Measurements from ENCODE around the gene MSGN1. TPM values are rescaled to one million over a fixed set of nuclear protein-coding genes. Genes with fewer than 3 reads are reported as not detected.

MSGN1 gene
- total and polyA plus RNA-seq, 4 donors, result not detected

DNA sequence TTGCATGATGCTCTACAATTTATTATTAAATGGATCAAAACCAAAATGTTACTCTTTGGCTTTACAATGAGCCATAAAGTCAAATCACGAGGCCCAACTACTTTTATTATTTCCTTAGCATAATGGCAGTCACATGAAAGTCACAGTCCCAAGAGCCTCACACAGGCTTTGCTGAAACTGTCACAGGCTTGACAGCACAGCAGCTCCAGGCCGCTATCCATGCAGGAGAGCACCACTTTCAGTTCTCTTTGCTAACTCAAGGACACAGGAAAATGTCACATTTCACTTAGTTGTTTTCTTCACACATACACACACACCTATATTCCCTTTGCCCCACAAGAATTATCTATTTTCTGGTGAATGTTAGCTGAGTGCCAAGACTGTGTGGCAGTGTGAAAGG is 11.1 kb upstream of the MSGN1 start:
- ATAC-seq (ENCODE audit: insufficient read depth, low FRiP score) (no peak), DNase-seq (no peak)
- WGBS, 2 donors, result 77 to 79% methylated on average over 2 of the region's 2 CpGs
- Histone ChIP-seq H3K36me3 (ENCODE audit: control insufficient read depth in 4 of 4, insufficient read depth in 4 of 4, low read length in 4 of 4) (no peaks in the 10 kb centered on the region), H3K27me3 (ENCODE audit: control insufficient read depth in 3 of 3, insufficient read depth in 3 of 3, low read length in 2 of 3) (no peaks in the 10 kb centered on the region), H3K9me3 (ENCODE audit: control insufficient read depth in 4 of 4, insufficient read depth in 3 of 4, low read length in 3 of 4) (no peaks in the 10 kb centered on the region), H3K4me1 (ENCODE audit: control insufficient read depth in 5 of 5, insufficient read depth in 5 of 5, low read length in 5 of 5) (peaks cover 0 to 3% (median 1%) of the 10 kb centered on the region in 5 donors), H3K4me3 (no peak overlapping the region), H3K27ac (ENCODE audit: low read depth in 1 of 2, low read length in 1 of 2) (no peak overlapping the region), H3K9ac (ENCODE audit: insufficient read depth in 1 of 2, low read length in 2 of 2) (no peak overlapping the region)
- TF ChIP-seq, protein P1, sequence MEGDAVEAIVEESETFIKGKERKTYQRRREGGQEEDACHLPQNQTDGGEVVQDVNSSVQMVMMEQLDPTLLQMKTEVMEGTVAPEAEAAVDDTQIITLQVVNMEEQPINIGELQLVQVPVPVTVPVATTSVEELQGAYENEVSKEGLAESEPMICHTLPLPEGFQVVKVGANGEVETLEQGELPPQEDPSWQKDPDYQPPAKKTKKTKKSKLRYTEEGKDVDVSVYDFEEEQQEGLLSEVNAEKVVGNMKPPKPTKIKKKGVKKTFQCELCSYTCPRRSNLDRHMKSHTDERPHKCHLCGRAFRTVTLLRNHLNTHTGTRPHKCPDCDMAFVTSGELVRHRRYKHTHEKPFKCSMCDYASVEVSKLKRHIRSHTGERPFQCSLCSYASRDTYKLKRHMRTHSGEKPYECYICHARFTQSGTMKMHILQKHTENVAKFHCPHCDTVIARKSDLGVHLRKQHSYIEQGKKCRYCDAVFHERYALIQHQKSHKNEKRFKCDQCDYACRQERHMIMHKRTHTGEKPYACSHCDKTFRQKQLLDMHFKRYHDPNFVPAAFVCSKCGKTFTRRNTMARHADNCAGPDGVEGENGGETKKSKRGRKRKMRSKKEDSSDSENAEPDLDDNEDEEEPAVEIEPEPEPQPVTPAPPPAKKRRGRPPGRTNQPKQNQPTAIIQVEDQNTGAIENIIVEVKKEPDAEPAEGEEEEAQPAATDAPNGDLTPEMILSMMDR (IDR thresholded peaks at IDR 0.05; ENCODE audit: control extremely low read depth, extremely low read depth), result no peak

DNA sequence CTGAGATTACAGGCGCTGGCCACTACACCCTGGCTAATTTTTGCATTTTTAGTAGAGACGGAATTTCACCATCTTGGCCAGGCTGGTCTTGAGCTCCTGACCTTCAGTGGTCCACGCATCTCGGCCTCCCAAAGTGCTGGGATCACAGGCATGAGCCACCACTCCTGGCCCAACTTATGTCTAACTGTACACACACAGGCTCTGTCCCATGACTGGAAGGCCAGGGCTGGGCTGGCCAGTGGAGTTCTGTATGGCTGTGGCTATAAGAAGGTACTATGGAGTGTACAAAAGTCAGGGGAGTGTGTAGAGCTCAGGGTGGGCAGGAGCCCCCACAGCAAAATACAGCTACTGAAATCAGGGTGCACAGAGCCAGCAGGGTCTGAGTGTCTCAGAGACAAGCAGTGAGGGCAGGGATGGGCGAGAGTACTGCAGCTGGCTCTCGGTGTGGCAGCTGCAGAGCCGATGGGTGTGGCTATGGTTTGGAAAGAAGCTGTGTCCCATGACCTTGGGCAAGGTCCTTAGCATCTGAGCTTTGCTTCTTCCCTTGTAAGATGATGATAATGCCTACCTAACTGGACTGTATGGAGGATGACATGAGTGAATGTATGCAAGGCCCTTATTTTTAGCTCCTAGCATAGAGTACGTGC is 10.4 kb upstream of the MSGN1 start:
- Histone ChIP-seq H3K9ac (ENCODE audit: insufficient read depth in 1 of 2, low read length in 2 of 2) (no peak overlapping the region), H3K4me3 (no peak overlapping the region), H3K4me1 (ENCODE audit: control insufficient read depth in 5 of 5, insufficient read depth in 5 of 5, low read length in 5 of 5) (peaks cover 0 to 2% (median 0%) of the 10 kb centered on the region in 5 donors), H3K36me3 (ENCODE audit: control insufficient read depth in 4 of 4, insufficient read depth in 4 of 4, low read length in 4 of 4) (no peaks in the 10 kb centered on the region), H3K9me3 (ENCODE audit: control insufficient read depth in 4 of 4, insufficient read depth in 3 of 4, low read length in 3 of 4) (no peaks in the 10 kb centered on the region), H3K27me3 (ENCODE audit: control insufficient read depth in 3 of 3, insufficient read depth in 3 of 3, low read length in 2 of 3) (no peaks in the 10 kb centered on the region), H3K27ac (ENCODE audit: low read depth in 1 of 2, low read length in 1 of 2) (no peak overlapping the region)
- 78 to 85% methylated on average over 8 of the region's 8 CpGs for WGBS, 2 donors
- TF ChIP-seq, protein P1 (IDR thresholded peaks at IDR 0.05; ENCODE audit: control extremely low read depth, extremely low read depth), result no peak
- DNase-seq (no peak), ATAC-seq (ENCODE audit: insufficient read depth, low FRiP score) (no peak)

DNA sequence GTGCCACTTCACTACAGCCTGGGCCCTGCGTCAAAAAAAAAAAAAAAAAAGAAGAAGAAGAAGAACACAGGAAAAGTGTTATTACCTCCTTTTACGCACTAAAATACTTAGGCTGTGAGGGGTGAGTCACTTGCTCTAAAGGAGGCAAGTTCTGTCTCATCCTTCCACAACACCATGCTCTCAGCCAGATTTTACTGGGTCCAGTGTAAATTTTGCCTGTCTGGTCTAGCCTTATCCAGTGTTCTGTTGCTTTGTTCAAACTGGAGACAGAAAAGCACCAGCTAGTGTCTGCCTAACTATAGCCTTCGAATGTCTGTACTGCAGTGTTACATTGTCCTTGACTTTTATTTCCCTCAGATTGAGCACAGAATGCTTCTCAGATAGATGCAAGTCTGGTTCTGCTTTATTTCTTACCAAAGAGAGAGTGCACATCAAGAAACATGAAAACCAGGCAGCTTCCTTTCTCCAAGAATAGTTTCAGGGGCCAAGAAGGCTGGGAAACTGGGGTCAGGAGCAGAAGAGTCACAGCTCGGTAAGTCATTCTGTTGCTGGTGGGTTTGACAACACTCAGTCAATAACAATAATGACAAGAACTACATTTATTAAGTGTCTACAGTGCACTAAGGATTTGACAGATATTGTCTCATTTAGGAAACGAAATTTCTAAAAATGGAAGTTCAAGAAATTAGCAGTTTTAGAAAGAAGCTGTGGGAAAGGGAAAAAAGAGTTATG is 3.1 kb upstream of the MSGN1 start:
- DNase-seq, result no peak
- peaks cover 0 to 6% (median 0%) of the 10 kb centered on the region in 3 donors for H3K27me3 ChIP-seq (ENCODE audit: control insufficient read depth in 3 of 3, insufficient read depth in 3 of 3, low read length in 2 of 3)
- no peak for ATAC-seq (ENCODE audit: insufficient read depth, low FRiP score)
- WGBS, 2 donors, result 69 to 70% methylated on average over 5 of the region's 5 CpGs
- no peak overlapping the region for H3K4me3 ChIP-seq
- no peaks in the 10 kb centered on the region for H3K36me3 ChIP-seq (ENCODE audit: control insufficient read depth in 4 of 4, insufficient read depth in 4 of 4, low read length in 4 of 4)
- no peak overlapping the region for H3K9ac ChIP-seq (ENCODE audit: insufficient read depth in 1 of 2, low read length in 2 of 2)
- TF ChIP-seq, protein P1 (IDR thresholded peaks at IDR 0.05; ENCODE audit: control extremely low read depth, extremely low read depth), result no peak
- H3K27ac ChIP-seq (ENCODE audit: low read depth in 1 of 2, low read length in 1 of 2), result peak overlapping the region in 1 of 2 donors; percentile 41
- no peaks in the 10 kb centered on the region for H3K9me3 ChIP-seq (ENCODE audit: control insufficient read depth in 4 of 4, insufficient read depth in 3 of 4, low read length in 3 of 4)
- H3K4me1 ChIP-seq (ENCODE audit: control insufficient read depth in 5 of 5, insufficient read depth in 5 of 5, low read length in 5 of 5), result no peaks in the 10 kb centered on the region

Measured in lung (tissue), 12 donors.